GM23338 (cell line): Measurements from ENCODE around the gene SCRG1. TPM values are rescaled to one million over a fixed set of nuclear protein-coding genes. Genes with fewer than 3 reads are reported as not detected.

ENCODE experiments used
- ATAC-seq: fragments of 200-7000 bp; cut with Tn5 transposase; 3 replicates; pipeline ENCODE4 v1.9.1; 2020
- DNase-seq: peaks from one replicate; pipeline ENCODE4 v3.0.0-alpha.2; 2015; ENCODE audit warnings: low spot score
- H2AFZ ChIP-seq: fragments of 200-600 bp; sonication (generic); 2 replicates; pipeline ENCODE4 v1.8.0; 2016; ENCODE audit warnings: antibody characterized with exemption, mild to moderate bottlenecking, moderate library complexity
- H3F3A ChIP-seq: fragments of 200-600 bp; sonication (generic); replicated peaks from 2 replicates; pipeline ENCODE4 v1.8.0; 2017; ENCODE audit warnings: antibody characterized with exemption, mixed run types, low read depth
- H3K27ac ChIP-seq: fragments of 200-600 bp; sonication (generic); 2 replicates; pipeline ENCODE4 v1.6.1; 2016; ENCODE audit warnings: low read depth
- H3K27me3 ChIP-seq: fragments of 200-600 bp; sonication (generic); 2 replicates; pipeline ENCODE4 v1.8.0; 2016; ENCODE audit warnings: mild to moderate bottlenecking, mixed run types, moderate library complexity; ENCODE audit not compliant: insufficient read depth
- H3K36me3 ChIP-seq: fragments of 200-600 bp; sonication (generic); 2 replicates; pipeline ENCODE4 v1.8.0; 2016; ENCODE audit warnings: mild to moderate bottlenecking; ENCODE audit not compliant: insufficient read depth
- H3K4me1 ChIP-seq: fragments of 200-600 bp; sonication (generic); 2 replicates; pipeline ENCODE4 v1.8.0; 2016; ENCODE audit warnings: mild to moderate bottlenecking, moderate library complexity; ENCODE audit not compliant: insufficient read depth
- H3K4me2 ChIP-seq: fragments of 200-600 bp; sonication (generic); 2 replicates; pipeline ENCODE4 v1.7.1; 2017; ENCODE audit warnings: mixed run types
- H3K4me3 ChIP-seq: fragments of 200-600 bp; sonication (generic); 2 replicates; pipeline ENCODE4 v1.6.1; 2016; ENCODE audit warnings: mixed run types
- H3K79me2 ChIP-seq: fragments of 200-600 bp; sonication (generic); replicated peaks from 2 replicates; pipeline ENCODE4 v1.8.0; 2017; ENCODE audit warnings: mild to moderate bottlenecking; ENCODE audit not compliant: insufficient read depth
- H3K9me2 ChIP-seq: fragments of 200-600 bp; sonication (generic); 2 replicates; pipeline ENCODE4 v1.8.0; 2017; ENCODE audit not compliant: insufficient read depth
- H4K20me1 ChIP-seq: fragments of 200-600 bp; sonication (generic); replicated peaks from 2 replicates; pipeline ENCODE4 v1.8.0; 2017; ENCODE audit warnings: mild to moderate bottlenecking; ENCODE audit not compliant: insufficient read depth
- H3K27ac Mint-ChIP-seq: 2 replicates; pipeline ENCODE4 v1.8.0; 2020; ENCODE audit warnings: inconsistent platforms, mild to moderate bottlenecking, moderate library complexity, mixed read lengths
- H3K27me3 Mint-ChIP-seq: 3 replicates; pipeline ENCODE4 v1.8.0; 2022; ENCODE audit warnings: low read depth, mild to moderate bottlenecking, moderate library complexity, mixed read lengths, inconsistent platforms; ENCODE audit not compliant: insufficient read depth, poor library complexity
- H3K36me3 Mint-ChIP-seq: 3 replicates; pipeline ENCODE4 v1.8.0; 2021; ENCODE audit warnings: low read depth, mild to moderate bottlenecking, inconsistent platforms, moderate library complexity, mixed read lengths
- H3K4me1 Mint-ChIP-seq: 3 replicates; pipeline ENCODE4 v1.8.0; 2020; ENCODE audit warnings: mild to moderate bottlenecking, inconsistent platforms, mixed read lengths
- H3K4me3 Mint-ChIP-seq: 3 replicates; pipeline ENCODE4 v1.8.0; 2021; ENCODE audit warnings: moderate library complexity, mild to moderate bottlenecking, inconsistent platforms, mixed read lengths
- H3K9me3 Mint-ChIP-seq: 3 replicates; pipeline ENCODE4 v1.8.0; 2020; ENCODE audit warnings: moderate library complexity, mild to moderate bottlenecking, inconsistent platforms, mixed read lengths
- CREB1 ChIP-seq: fragments of 250-450 bp; sonication (Bioruptor Pico); IDR thresholded peaks from 2 replicates; pipeline ENCODE4 v1.5.0; 2020; ENCODE audit warnings: low read depth, mild to moderate bottlenecking, moderate library complexity
- CTCF ChIP-seq, 2 experiments: fragments of 200-600 bp in 1 of 2; sonication (generic) in 1 of 2; conservative IDR thresholded peaks; 2 replicates each; pipeline versions ENCODE4 v1.5.1 to v1.6.1; 2016 to 2017; ENCODE audit warnings: antibody characterized with exemption in 2 of 2, low read depth in 2 of 2, mild to moderate bottlenecking in 2 of 2, moderate library complexity in 1 of 2
- ETS1 ChIP-seq: IDR thresholded peaks from 2 replicates; pipeline ENCODE4 v1.6.1; 2016; ENCODE audit warnings: antibody characterized with exemption
- EZH2 ChIP-seq: fragments of 200-600 bp; sonication (generic); IDR thresholded peaks from one replicate; pipeline ENCODE4 v1.8.0; 2017; ENCODE audit warnings: antibody characterized with exemption, mild to moderate bottlenecking, low read depth; ENCODE audit not compliant: unreplicated experiment
- EZH2phosphoT487 ChIP-seq: fragments of 200-600 bp; sonication (generic); IDR thresholded peaks from one replicate; pipeline ENCODE4 v1.8.1; 2018; ENCODE audit warnings: antibody characterized with exemption; ENCODE audit not compliant: unreplicated experiment
- JUNB ChIP-seq: IDR thresholded peaks from one replicate; pipeline ENCODE4 v1.6.1; 2016; ENCODE audit warnings: antibody characterized with exemption; ENCODE audit not compliant: unreplicated experiment
- NANOG ChIP-seq: IDR thresholded peaks from 2 replicates; pipeline ENCODE4 v1.6.1; 2016; ENCODE audit warnings: antibody characterized with exemption, borderline replicate concordance
- POLR2AphosphoS5 ChIP-seq: IDR thresholded peaks from 2 replicates; pipeline ENCODE4 v1.6.1; 2016; ENCODE audit warnings: antibody characterized with exemption, low read depth
- REST ChIP-seq: IDR thresholded peaks from one replicate; pipeline ENCODE4 v1.6.1; 2018; ENCODE audit warnings: antibody characterized with exemption; ENCODE audit not compliant: unreplicated experiment
- STAT1 ChIP-seq: IDR thresholded peaks from one replicate; pipeline ENCODE4 v1.6.1; 2016; ENCODE audit warnings: antibody characterized with exemption; ENCODE audit not compliant: unreplicated experiment
- ZNF114 ChIP-seq: fragments of 250-450 bp; sonication (Bioruptor Pico); IDR thresholded peaks from 2 replicates; pipeline ENCODE4 v1.5.0; 2020; ENCODE audit warnings: mild to moderate bottlenecking, moderate library complexity
- ZNF331 ChIP-seq: fragments of 250-450 bp; sonication (Bioruptor Pico); IDR thresholded peaks from 2 replicates; pipeline ENCODE4 v1.5.0; 2020; ENCODE audit warnings: low read depth, mild to moderate bottlenecking, moderate library complexity
- ZNF462 ChIP-seq: fragments of 250-450 bp; sonication (Bioruptor Pico); IDR thresholded peaks from 2 replicates; pipeline ENCODE4 v1.5.0; 2020; ENCODE audit warnings: mild to moderate bottlenecking, moderate library complexity
- long read RNA-seq: library from polyadenylated mRNA; unstranded; transcript quantifications from one replicate; pipeline ENCODE4 v2.0.0, GENCODE V29; 2020; ENCODE audit not compliant: unreplicated experiment
- polyA plus RNA-seq: library from polyadenylated mRNA; unstranded; fragments of >200 nt; fragmentation: Nextera tagmentation; extraction: Ambion mirVana; gene quantifications from 2 replicates; pipeline ENCODE4 v1.2.1, GENCODE V29; 2016
- total RNA-seq: library from RNA; depleted of rRNA; stranded (reverse); fragments of >200 nt; shearing (Covaris generic); gene quantifications from 2 replicates; pipeline ENCODE4 v1.2.3, GENCODE V29; 2014; rRNA removed

Gene SCRG1
- total RNA-seq (not detected in 2 replicates), polyA plus RNA-seq (0.30 and 0.45 TPM in 2 replicates)
- long read RNA-seq, result 0 reads

- Histone ChIP-seq H3K36me3 (no peaks in the 10 kb centered on the region), H3K4me2 (no peak within 1 kb of the TSS), H3K9me2 (no peaks in the 10 kb centered on the region), H3F3A (no peaks in the 10 kb centered on the region), H3K4me1 (no peaks in the 10 kb centered on the region; the same call in 1 of the 2 replicates), H3K27ac (no peak within 1 kb of the TSS), H2AFZ (no peak within 1 kb of the TSS), H3K4me3 (no peak within 1 kb of the TSS), H3K79me2 (no peaks in the 10 kb centered on the region), H3K27me3 (no peaks in the 10 kb centered on the region), H4K20me1 (no peaks in the 10 kb centered on the region)
- H3K27me3 Mint-ChIP-seq, result peaks cover 2% of the 10 kb centered on the region
- H3K27ac Mint-ChIP-seq, result no peak within 1 kb of the TSS
- no peaks in the 10 kb centered on the region for H3K36me3 Mint-ChIP-seq
- no peak within 1 kb of the TSS for H3K4me3 Mint-ChIP-seq
- no peaks in the 10 kb centered on the region for H3K9me3 Mint-ChIP-seq
- no peaks in the 10 kb centered on the region for H3K4me1 Mint-ChIP-seq
- TF ChIP-seq ZNF462 (CRISPR knock-in tag) (no peak), EZH2 (no peak), ETS1 (no peak), POLR2AphosphoS5 (no peak), JUNB (no peak), CREB1 (CRISPR knock-in tag) (no peak), STAT1 (no peak), ZNF331 (CRISPR knock-in tag) (no peak), CTCF (conservative IDR thresholded peaks at IDR 0.05; ENCODE audit: low read depth in 2 of 2) (no peak), EZH2phosphoT487 (no peak), REST (no peak), ZNF114 (no peak), NANOG (no peak)
- peak; percentile 35 for DNase-seq
- peak; percentile 93 for ATAC-seq
Observed at GRCh38 chr4:173398779-173399415, at the start of gene SCRG1. Gene SCRG1, minus strand, starts transcription at chr4:173399116. Its CDS starts 7,702 bp downstream, at chr4:173391414.
